CD4-positive, CD25-positive, alpha-beta regulatory T cell (primary cell): ENCODE data around the gene ATP6V1B1. TPM values are rescaled to one million over a fixed set of nuclear protein-coding genes. Genes with fewer than 3 reads are reported as not detected.
A peak's percentile ranks its signal among the peaks of the same experiment; 100 is the strongest.

Experiments used
- ATAC-seq, 2 donors: fragments of 150-1000 bp; cut with Tn5 transposase; one replicate each; pipeline ENCODE4 v1.10.0; 2021; ENCODE audit warnings: low read depth in 2 of 2, moderate number of reproducible peaks in 2 of 2, moderate library complexity in 1 of 2
- DNase-seq, 3 donors: peaks; one replicate each; pipeline versions ENCODE4 v3.0.0 to v3.0.0-alpha.2; 2012 to 2022; ENCODE audit warnings: mixed read lengths in 1 of 3
- H3K27ac ChIP-seq: one replicate; pipeline ENCODE4 v1.7.0; 2013; ENCODE audit warnings: mild to moderate bottlenecking, low read length; ENCODE audit not compliant: insufficient read depth, poor library complexity, severe bottlenecking
- H3K27me3 ChIP-seq: one replicate; pipeline ENCODE4 v1.7.0; 2013; ENCODE audit warnings: low read length; ENCODE audit not compliant: control insufficient read depth, insufficient read depth
- H3K36me3 ChIP-seq: one replicate; pipeline ENCODE4 v1.7.0; 2013; ENCODE audit warnings: mild to moderate bottlenecking, low read length, moderate library complexity; ENCODE audit not compliant: control insufficient read depth, insufficient read depth
- H3K4me1 ChIP-seq: 2 replicates; pipeline ENCODE4 v1.7.0; 2013; ENCODE audit warnings: mild to moderate bottlenecking, low read length; ENCODE audit not compliant: insufficient read depth, control insufficient read depth, poor library complexity, severe bottlenecking
- H3K4me3 ChIP-seq: one replicate; pipeline ENCODE4 v1.7.0; 2013; ENCODE audit warnings: low read depth, mild to moderate bottlenecking, low read length, moderate library complexity
- H3K9me3 ChIP-seq, 2 experiments: 1 replicate in 1 of 2; 2 replicates in 1 of 2; pipeline ENCODE4 v1.7.0; 2013; ENCODE audit warnings: low read length in 2 of 2, mild to moderate bottlenecking in 1 of 2, moderate library complexity in 1 of 2; ENCODE audit not compliant: control insufficient read depth in 2 of 2
- H3K27ac Mint-ChIP-seq, 3 donors: one replicate each; pipeline ENCODE4 v1.8.0; 2020 to 2022; ENCODE audit warnings: mild to moderate bottlenecking in 3 of 3, mixed read lengths in 3 of 3, moderate library complexity in 2 of 3
- H3K27me3 Mint-ChIP-seq: one replicate; pipeline ENCODE4 v1.8.0; 2022; ENCODE audit warnings: mild to moderate bottlenecking, mixed read lengths
- H3K36me3 Mint-ChIP-seq: one replicate; pipeline ENCODE4 v1.8.0; 2020; ENCODE audit warnings: mixed read lengths
- H3K4me1 Mint-ChIP-seq, 4 donors: one replicate each; pipeline ENCODE4 v1.8.0; 2020 to 2022; ENCODE audit warnings: mixed read lengths in 4 of 4, mild to moderate bottlenecking in 1 of 4
- H3K4me3 Mint-ChIP-seq, 4 donors: one replicate each; pipeline ENCODE4 v1.8.0; 2020 to 2022; ENCODE audit warnings: mild to moderate bottlenecking in 4 of 4, mixed read lengths in 4 of 4, moderate library complexity in 3 of 4
- H3K9me3 Mint-ChIP-seq, 7 donors: one replicate each; pipeline ENCODE4 v1.8.0; 2020 to 2022; ENCODE audit warnings: mixed read lengths in 7 of 7, mild to moderate bottlenecking in 3 of 7, moderate library complexity in 2 of 7
- polyA plus RNA-seq, 4 donors: library from polyadenylated mRNA; unstranded; fragments of 300-500 nt; fragmentation: Illumina TruSeq; gene quantifications; one replicate each; pipeline ENCODE4 v1.2.3, GENCODE V29; 2021
- total RNA-seq: library from RNA; stranded (reverse); gene quantifications from one replicate; pipeline ENCODE4 v1.2.3, GENCODE V29; 2022

The ATP6V1B1 gene
- not detected for total RNA-seq
- polyA plus RNA-seq = not detected

DNA sequence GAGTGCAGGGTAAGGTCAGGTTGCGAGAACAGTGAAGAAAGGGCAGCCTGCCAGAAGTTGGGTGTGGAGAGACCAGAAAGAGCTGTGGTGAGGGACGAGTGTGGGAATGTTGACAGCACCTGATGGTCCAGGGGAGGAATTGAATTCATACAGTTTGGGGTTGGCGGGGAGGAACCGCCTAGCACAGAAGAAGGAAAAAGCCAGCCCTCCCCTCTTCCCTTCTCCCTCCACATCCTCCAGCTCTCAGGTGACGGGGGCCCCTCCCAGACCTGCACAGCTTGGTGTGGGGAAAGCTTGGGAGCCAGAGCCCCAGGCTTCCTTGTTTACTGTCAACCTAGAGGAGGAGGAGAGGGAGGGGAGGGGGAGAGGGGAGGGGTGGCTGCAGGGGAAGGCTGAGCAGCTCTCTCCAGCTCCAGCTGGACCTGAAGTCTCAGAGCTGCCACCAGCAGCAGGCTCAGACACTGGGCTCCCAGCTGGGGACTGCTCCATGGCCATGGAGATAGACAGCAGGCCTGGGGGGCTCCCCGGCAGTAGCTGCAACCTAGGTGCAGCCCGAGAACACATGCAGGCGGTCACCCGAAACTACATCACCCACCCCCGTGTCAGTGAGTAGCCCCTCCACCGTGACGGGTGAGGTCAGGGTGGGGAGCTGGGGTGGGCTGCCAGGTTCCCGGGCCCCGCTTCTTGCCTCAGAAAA, at the start of gene ATP6V1B1:
Gene ATP6V1B1 (plus strand): TSS at position 433 of the 697 bp plus-strand sequence. CDS start 55 bp downstream, at position 488.
- ATAC-seq (no peak), DNase-seq (no peak)
- Histone ChIP-seq H3K9me3 (no peaks in the 10 kb centered on the region), H3K4me1 (no peaks in the 10 kb centered on the region), H3K27me3 (no peaks in the 10 kb centered on the region), H3K4me3 (no peak within 1 kb of the TSS), H3K36me3 (no peaks in the 10 kb centered on the region), H3K27ac (no peak within 1 kb of the TSS)
- Mint-ChIP-seq H3K36me3 (no peaks in the 10 kb centered on the region), H3K4me1 (no peaks in the 10 kb centered on the region), H3K9me3 (no peaks in the 10 kb centered on the region), H3K27ac (no peak within 1 kb of the TSS), H3K4me3 (no peak within 1 kb of the TSS), H3K27me3 (peaks cover 15% of the 10 kb centered on the region)

DNA sequence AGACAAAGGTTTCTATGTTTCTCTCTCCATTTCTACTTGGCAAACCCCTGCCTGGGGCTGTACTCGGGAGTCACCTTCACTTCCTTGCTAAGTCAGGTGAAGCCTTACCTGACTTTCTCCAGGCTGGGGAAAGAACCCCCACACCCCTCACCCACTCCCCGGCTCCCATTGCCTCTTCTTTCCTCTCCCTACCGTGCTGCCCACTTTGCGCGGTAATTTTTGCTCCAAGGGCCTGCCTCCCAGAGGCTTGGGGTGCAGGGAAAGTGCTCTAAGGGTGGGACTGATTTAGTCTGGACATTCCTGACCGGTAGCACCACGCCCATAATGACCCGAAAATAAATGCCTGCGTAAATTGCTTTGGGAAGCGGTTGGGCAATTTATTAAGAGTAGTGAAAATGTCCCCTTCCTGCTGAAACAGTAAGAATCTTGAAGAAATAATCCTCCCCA, 49.1 kb upstream of the ATP6V1B1 start:
- peaks cover 0 to 6% (median 0%) of the 10 kb centered on the region in 7 donors for H3K9me3 Mint-ChIP-seq
- no peak for ATAC-seq

DNA sequence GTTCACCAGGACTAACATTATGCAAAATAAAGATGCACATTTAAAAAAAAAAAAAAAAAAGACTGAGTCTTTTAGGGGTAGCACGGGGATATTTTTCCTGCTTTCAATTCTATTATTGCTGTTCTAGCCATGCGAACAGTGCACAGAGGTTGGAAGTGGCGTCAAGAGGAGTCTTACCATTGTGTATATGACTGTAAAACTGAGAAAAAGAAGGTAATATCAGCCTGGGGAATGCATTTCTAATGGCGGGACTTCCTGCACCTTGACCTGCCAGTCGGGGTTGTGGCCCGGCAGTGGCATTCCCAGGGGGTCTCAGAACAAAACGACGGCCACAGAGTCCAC, 48.5 kb upstream of the ATP6V1B1 start:
- H3K36me3 Mint-ChIP-seq = no peaks in the 10 kb centered on the region
- H3K27ac ChIP-seq = no peak overlapping the region
- peaks cover 52% of the 10 kb centered on the region for H3K27me3 ChIP-seq
- no peak overlapping the region for H3K4me3 ChIP-seq
- H3K4me1 Mint-ChIP-seq = peaks cover 7 to 25% (median 14%) of the 10 kb centered on the region in 4 donors
- peaks cover 24% of the 10 kb centered on the region for H3K4me1 ChIP-seq
- peaks cover 0 to 6% (median 0%) of the 10 kb centered on the region in 7 donors for H3K9me3 Mint-ChIP-seq
- ATAC-seq (no peak), DNase-seq (no peak)
- H3K27me3 Mint-ChIP-seq = peaks cover 70% of the 10 kb centered on the region
- peak overlapping the region; percentile 20 to 77 (median 62) for H3K4me3 Mint-ChIP-seq
- H3K36me3 ChIP-seq = no peaks in the 10 kb centered on the region
- H3K9me3 ChIP-seq = no peaks in the 10 kb centered on the region
- no peak overlapping the region for H3K27ac Mint-ChIP-seq

More for the DNA sequence above, 49.1 kb upstream of the ATP6V1B1 start:
- Mint-ChIP-seq H3K4me3 (peak overlapping the region in 2 of 4 donors; percentile 20 to 57), H3K27me3 (peaks cover 68% of the 10 kb centered on the region), H3K36me3 (no peaks in the 10 kb centered on the region), H3K4me1 (peaks cover 7 to 25% (median 12%) of the 10 kb centered on the region in 4 donors), H3K27ac (no peak overlapping the region)
- no peak overlapping the region for H3K4me3 ChIP-seq
- H3K9me3 ChIP-seq = no peaks in the 10 kb centered on the region
- H3K27me3 ChIP-seq = peaks cover 49% of the 10 kb centered on the region
- H3K4me1 ChIP-seq = peaks cover 24% of the 10 kb centered on the region
- no peak for DNase-seq
- H3K27ac ChIP-seq = no peak overlapping the region
- H3K36me3 ChIP-seq = no peaks in the 10 kb centered on the region

DNA sequence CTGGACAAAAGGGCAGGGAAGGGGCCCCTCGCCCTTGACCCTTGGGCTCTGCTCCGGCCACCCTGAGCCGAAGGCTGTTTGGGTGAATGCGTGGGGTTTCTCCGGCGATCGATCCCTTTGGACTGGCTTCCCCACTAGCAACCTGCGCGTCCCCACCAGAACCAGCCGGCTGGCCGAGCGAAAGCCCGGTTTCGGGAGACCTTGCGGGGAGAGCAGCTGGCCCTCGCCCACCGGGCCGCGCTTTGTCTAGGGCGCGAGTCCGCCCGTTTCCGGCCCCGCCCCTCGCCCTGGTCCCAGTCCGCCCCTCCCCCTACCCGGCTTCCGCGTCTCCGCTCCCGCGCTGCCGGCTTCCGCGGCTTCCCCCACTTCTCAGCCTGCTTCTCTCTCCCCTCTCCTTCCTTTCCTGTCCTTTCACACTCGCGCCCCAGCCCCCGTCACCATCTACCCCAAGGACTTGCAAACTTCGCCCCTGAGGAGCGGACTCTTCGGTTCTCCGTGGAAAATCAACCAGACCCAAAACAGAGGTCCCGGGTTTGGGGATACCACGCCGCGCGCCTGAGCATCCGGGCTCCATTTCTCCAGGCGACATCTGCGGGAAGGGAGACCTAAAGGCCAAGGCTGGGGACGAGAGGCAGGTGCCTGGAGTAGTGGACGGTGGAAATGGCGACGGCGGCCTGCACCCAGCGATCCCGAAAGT, 48.0 kb upstream of the ATP6V1B1 start:
- Histone ChIP-seq H3K36me3 (no peaks in the 10 kb centered on the region), H3K4me3 (no peak overlapping the region), H3K27ac (no peak overlapping the region), H3K27me3 (peaks cover 54% of the 10 kb centered on the region), H3K9me3 (no peaks in the 10 kb centered on the region), H3K4me1 (peaks cover 24% of the 10 kb centered on the region)
- H3K9me3 Mint-ChIP-seq = peaks cover 0 to 6% (median 0%) of the 10 kb centered on the region in 7 donors
- ATAC-seq (no peak), DNase-seq (no peak)
- H3K27ac Mint-ChIP-seq = no peak overlapping the region
- peak overlapping the region; percentile 58 to 72 (median 68) for H3K4me3 Mint-ChIP-seq
- peaks cover 75% of the 10 kb centered on the region for H3K27me3 Mint-ChIP-seq
- no peaks in the 10 kb centered on the region for H3K36me3 Mint-ChIP-seq
- H3K4me1 Mint-ChIP-seq = peaks cover 7 to 25% (median 14%) of the 10 kb centered on the region in 4 donors

DNA sequence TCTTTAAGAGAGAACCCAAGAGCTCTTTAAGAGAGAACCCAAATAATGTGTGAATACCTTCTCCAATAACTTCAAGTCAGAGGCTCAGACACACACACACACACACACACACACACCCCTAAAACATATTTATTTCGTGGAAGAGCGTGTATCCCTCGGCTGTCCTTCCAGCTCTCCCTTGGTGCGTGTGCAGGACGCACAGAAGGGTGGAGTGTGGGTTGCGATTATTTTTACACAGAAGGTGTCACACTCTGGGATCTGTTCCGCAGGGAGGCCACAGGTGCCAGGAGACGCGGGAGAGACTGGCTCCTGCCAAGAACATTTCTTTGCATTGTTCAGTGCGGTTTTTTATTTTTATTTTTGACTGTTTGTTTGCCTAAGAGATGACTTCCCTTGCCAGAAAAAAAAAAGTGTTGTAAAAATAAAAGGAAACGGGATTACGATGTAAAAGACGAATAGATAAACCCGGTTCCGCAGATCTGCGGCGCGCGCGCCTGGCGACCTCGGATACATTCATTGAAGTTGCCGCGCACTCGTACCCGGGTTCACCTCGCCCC, 47.3 kb upstream of the ATP6V1B1 start:
- Mint-ChIP-seq H3K36me3 (no peaks in the 10 kb centered on the region), H3K9me3 (peaks cover 0 to 5% (median 0%) of the 10 kb centered on the region in 7 donors), H3K27ac (no peak overlapping the region), H3K4me3 (peak overlapping the region; percentile 58 to 72 (median 68)), H3K4me1 (peaks cover 7 to 25% (median 14%) of the 10 kb centered on the region in 4 donors), H3K27me3 (peaks cover 78% of the 10 kb centered on the region)
- H3K4me1 ChIP-seq = peaks cover 24% of the 10 kb centered on the region
- DNase-seq (no peak), ATAC-seq (no peak)
- no peak overlapping the region for H3K27ac ChIP-seq
- no peaks in the 10 kb centered on the region for H3K36me3 ChIP-seq
- no peak overlapping the region for H3K4me3 ChIP-seq
- H3K9me3 ChIP-seq = no peaks in the 10 kb centered on the region
- peaks cover 50% of the 10 kb centered on the region for H3K27me3 ChIP-seq

DNA sequence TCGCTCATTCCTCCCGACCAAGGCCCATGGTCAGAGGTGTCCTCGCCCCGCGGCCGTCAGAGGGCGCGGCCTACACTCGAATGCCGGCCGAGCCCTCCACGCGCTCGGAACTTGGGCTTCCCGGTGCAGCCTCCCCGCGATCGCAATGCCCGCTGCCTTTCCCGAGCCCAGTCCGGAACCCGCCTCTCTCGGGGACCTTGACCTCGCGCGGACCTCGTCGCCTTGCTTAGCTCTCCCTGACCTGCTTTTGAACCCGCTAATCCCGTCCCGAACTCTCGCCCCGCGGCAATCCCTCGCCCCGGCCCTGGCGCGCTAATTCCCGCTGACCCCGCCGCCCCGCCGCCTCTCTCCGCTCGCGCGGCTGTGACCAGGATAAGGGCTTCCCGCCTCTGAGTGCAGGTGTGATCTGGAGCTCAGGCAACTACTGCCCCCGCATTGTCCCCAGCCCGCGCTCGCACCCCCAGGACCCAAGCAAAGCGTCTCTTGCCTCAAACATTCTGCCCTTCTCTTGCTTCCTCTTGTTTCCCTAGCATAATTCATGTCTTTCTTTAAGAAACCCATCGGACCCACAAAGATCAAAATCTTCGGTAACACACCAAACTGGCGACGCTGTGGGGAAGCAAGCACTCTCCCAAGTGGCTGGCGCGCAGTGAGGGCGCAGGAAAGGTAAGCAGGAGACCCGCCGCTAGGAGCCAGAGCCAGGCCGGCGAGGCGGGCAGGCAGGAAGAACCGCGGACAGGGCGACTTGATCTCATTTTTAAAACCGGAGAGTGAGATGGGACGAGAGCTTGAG, 46.6 kb upstream of the ATP6V1B1 start:
- Histone ChIP-seq H3K27me3 (peaks cover 46% of the 10 kb centered on the region), H3K36me3 (no peaks in the 10 kb centered on the region), H3K27ac (no peak overlapping the region), H3K4me3 (no peak overlapping the region), H3K9me3 (no peaks in the 10 kb centered on the region), H3K4me1 (peaks cover 24% of the 10 kb centered on the region)
- peaks cover 80% of the 10 kb centered on the region for H3K27me3 Mint-ChIP-seq
- peaks cover 7 to 25% (median 14%) of the 10 kb centered on the region in 4 donors for H3K4me1 Mint-ChIP-seq
- H3K27ac Mint-ChIP-seq = no peak overlapping the region
- H3K4me3 Mint-ChIP-seq = peak overlapping the region in 3 of 4 donors; percentile 70 to 85 (median 83)
- DNase-seq (no peak), ATAC-seq (no peak)
- H3K9me3 Mint-ChIP-seq = peaks cover 0 to 3% (median 0%) of the 10 kb centered on the region in 7 donors
- H3K36me3 Mint-ChIP-seq = no peaks in the 10 kb centered on the region

DNA sequence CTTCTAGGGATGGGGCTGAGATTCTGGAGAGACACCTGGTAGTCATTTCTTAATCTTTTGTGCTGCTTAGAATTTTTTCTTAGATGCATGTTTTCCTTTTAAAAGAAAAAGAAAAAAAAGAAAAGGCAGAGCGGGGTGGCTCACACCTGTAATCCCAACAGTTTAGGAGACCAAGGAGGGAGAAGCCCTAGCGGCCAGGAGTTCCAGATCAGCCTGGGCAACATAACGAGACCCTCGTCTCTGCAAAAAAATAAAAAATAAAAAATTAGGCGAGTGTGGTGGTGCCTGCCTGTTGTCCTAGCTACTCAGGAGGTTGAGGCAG, 46.0 kb upstream of the ATP6V1B1 start:
- H3K9me3 Mint-ChIP-seq = peaks cover 0 to 3% (median 0%) of the 10 kb centered on the region in 7 donors
- H3K9me3 ChIP-seq = no peaks in the 10 kb centered on the region
- peaks cover 24% of the 10 kb centered on the region for H3K4me1 ChIP-seq
- H3K4me3 Mint-ChIP-seq = peak overlapping the region in 2 of 4 donors; percentile 83 to 85
- no peak overlapping the region for H3K27ac Mint-ChIP-seq
- no peak for DNase-seq
- no peak overlapping the region for H3K27ac ChIP-seq
- no peak overlapping the region for H3K4me3 ChIP-seq
- ATAC-seq = no peak
- H3K36me3 Mint-ChIP-seq = no peaks in the 10 kb centered on the region
- peaks cover 41% of the 10 kb centered on the region for H3K27me3 ChIP-seq
- peaks cover 7 to 25% (median 14%) of the 10 kb centered on the region in 4 donors for H3K4me1 Mint-ChIP-seq
- peaks cover 82% of the 10 kb centered on the region for H3K27me3 Mint-ChIP-seq
- H3K36me3 ChIP-seq = no peaks in the 10 kb centered on the region
